Activated naive CD4-positive, alpha-beta T cell treated with anti-CD3 and anti-CD28 coated beads, Interleukin-2, amount 50 U/mL, for 16 hours (primary cell): ENCODE data around the gene BICDL1.
"Not testable (repeated sequence)": the region's sequence is repeated elsewhere in the genome, so short reads cannot be mapped to it uniquely, and the experiment has no call there.

Source experiments
- DNase-seq: peaks from one replicate; pipeline ENCODE4 v3.0.0-alpha.2; 2020

Gene BICDL1

DNA sequence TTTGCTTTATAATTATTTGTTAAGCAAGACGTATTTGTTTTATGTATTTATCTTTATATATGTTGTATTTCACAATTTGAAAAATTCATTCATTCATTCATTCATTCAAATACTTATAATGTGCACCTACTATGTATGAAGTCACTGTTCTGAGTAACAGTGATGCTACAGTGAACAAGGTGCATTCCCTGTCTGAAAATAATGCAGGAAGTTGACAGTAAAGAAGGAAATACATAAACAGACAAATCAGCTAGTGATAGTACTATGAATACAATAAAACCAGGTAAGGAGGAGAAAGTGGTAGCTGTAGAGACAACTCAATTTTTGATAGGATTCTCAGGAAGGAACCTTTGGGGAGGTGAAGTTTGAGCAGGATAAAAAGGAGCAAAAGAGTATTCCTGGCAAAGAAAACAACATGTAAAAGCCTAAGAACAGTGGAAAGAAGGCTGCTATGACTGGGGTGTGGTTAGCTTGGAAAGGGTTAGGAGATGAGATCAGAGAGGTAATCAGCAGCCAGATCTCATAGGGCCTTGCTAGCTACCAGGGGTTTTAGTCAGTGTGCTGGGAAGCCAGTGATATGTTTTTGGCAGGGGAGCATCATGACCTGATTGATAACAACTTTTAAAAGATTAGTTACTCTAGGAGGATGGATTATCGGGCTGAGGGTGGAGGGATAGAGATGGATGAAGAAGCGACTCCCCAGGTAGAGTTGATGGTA, 17.4 kb downstream of the BICDL1 start:
- no peak for DNase-seq

DNA sequence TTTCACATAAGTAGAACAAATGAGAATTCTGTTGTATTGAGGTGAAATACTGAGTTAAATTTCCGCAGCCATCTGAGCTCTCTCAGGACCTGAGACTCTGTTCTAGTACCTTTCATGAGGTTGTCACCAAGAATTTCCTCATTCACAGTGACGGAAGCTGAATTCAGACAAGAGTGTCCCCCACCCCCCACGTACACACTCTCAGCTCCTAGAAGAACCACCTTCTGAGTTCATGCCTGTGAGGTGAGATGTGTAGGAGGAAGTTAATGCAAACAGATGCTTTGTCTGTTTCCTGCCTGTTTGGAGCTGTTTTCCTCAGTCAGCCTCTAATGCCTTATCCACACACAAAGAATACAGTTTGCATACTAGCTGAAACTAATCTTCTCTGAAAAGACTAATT, 18.2 kb downstream of the BICDL1 start:
- DNase-seq, result peak; percentile 74

DNA sequence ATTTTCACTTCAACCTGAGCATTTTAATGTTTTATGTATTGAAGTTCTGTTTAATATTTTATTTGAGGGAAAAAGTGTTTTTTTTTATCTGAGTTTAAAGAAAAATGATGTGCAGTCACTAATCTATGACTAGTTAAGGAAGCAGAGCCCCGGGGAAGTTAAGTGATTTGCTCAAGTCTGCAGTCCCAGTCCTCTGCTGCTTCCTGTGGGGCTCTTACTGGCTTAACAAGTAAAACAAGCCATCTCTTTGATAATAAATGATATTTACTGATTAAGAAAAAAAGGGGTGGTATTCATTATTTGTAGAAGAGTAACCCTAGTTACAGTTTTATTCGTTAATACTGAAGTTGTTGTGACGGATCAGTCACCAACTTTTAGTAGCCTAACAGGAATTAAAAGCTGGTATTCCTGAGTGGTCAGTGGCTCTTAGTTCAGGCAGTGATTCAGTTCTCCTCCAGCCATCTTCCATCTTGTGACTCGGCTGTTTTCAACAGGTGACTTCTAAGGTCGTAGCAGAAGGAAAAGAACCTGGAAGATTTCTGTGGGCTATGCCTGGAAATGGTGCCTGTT, 21.7 kb downstream of the BICDL1 start:
- DNase-seq, result no peak

DNA sequence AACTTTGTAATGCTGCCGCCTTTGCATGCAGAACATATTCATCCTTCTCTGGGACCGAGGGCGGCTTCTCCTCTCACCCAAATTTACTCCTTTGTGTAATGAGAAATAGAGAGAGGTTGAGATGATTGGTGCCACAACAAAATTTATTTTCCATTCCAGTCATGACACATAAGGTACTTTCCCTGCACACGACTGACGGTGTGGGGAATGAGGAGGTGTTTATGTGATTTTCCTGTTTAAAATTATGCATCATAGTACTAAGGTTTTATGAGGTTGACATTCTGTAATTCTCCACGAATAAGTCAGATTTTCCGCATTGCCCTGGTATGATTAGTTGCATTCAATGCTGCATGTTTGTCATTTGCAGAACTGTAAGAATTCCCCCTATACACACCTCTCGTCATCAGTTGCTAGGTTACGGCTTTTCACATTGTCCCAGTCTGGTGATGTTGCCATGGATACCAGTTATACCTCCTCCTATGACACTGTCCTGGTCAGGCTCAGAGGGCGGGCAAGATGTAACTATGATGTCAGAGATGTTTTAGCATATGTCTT, 23.1 kb downstream of the BICDL1 start:
- peak; percentile 76 for DNase-seq

DNA sequence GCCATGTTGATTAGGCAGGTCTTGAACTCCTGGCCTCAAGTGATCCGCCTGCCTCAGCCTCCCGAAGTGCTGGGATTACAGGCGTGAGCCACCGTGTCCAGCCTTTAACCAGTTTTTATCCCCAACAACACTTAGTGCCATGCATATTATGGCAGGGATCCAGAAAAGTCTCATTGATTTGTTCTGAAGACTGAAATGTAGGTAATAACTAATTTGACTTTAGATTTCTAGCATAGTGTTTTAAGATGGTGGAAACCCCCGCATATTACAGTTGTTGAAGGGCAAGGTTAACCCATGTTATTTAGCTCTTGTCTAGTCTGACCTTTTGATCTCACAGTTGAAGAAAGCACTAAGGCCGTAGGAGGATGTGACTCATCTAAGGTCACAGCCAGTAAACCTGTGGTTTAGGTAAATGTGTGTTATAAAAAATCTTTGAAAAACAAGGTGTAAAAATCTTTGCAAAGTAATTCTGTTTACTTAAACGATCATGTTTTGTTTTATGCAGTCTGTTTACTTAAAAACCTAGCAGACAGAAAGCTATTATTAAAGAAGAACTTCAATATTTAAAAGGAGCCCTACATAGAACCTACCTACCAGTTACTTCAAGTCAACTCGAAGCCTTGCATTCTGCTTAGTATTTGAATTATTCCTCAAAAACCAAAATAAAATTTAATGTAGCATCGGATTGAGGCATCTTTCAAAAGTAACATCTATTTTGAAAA, 24.8 kb downstream of the BICDL1 start:
- DNase-seq, result peak; percentile 49

DNA sequence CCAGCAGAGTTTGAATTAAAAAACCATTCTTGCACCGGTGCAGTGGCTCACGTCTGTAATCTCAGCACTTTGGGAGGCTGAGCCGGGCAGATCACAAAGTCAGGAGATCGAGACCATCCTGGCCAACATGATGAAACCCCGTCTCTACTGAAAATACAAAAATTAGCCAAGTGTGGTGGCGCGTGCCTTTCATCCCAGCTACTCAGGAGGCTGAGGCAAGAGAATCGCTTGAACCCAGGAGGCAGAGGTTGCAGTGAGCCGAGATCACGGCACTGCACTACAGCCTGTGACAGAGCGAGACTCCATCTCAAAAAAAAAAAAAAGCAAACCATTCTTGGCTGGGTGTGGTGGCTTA, 25.3 kb downstream of the BICDL1 start:
- DNase-seq, result not testable (repeated sequence)

DNA sequence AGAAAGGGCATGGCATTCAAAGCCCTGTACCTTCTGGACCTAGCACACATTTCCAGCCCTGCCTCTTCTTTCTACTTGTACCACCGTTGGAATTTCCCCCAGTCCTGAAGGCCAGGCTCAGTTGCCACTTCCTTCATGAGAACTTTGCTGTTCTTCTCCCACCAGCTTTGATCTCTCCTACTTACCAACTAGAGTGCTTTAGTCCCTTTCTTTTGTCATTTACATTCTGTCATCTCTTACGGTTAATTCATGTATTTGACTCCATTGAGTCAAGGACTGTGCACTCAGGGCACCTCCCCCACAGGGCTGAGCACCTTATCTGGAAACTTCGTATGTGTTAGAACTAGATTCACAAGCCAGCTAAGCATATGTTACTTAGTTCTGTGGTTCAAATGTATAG, 26.3 kb downstream of the BICDL1 start:
- peak; percentile 72 for DNase-seq

DNA sequence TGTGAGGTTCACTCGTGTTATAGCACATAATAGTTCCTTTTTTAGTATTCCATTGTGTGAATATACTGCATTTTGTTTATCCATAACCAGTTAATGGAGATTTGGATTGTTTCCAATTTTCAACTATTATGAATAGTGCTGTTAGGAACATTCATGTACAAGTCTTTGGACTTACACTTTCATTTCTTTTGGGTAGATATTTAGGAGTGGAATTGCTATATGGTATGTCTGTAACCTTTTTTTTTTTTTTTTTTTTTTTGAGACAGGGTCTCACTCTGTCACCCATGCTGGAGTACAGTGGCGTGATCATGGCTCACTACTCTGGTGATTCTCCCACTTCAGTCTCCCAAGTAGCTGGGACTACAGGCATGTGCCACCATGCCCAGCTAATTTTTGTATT, 27.2 kb downstream of the BICDL1 start:
- not testable (repeated sequence) for DNase-seq

DNA sequence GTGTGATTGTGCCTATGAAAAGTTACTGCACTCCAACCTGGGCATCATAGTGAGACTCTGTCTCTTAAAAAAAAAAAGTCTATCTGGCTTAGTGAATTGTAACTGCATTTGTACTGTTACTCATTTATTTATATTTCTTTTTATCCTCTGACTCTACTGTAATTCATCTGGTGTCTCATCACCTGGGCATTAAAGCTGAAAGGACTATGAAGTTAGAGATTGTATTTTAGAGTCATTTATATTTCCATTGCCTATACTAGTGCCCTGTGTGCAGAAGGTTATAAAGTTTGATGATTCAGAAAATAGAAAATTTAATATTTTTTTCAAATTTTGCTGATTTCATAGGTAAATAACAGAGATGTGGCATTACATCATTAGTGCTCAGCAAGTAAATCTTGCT, 30.2 kb downstream of the BICDL1 start:
- no peak for DNase-seq

DNA sequence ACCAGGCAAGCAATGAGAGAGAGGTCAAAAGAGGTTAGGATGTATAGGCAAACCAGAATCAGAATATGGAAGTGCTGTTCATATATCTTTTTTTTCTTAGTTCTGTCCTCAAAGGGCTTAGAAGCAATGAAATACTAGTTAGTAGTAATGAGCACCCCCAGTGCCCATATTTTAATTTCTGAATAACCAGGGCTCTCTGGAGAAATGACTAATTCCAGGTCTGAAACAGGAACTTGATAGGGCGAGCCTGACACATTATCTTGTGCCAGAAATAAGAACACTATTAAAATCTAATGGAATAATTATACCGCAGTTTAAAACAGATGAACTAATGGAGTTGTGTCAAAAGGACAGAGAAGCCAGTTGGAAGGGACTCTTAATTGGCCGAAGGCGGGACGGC, 30.9 kb downstream of the BICDL1 start:
- no peak for DNase-seq

DNA sequence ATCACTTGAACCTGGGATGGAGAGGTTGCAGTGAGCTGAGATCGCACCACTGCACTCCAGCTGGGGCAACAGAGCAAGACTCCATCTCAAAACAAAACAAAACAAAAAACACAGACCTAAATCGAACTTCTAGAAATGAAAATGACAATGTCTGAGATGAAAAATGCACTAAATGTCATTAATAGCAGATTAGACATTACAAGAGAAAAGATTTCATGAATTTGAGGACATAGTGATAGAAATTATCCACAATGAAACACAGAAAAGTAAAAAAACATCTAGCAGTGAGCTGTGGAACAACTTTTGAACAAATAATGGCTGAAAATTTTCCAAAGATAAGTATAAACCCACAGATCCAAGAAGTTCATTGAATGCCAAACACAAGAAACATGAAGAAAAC, 35.2 kb downstream of the BICDL1 start:
- DNase-seq, result no peak

DNA sequence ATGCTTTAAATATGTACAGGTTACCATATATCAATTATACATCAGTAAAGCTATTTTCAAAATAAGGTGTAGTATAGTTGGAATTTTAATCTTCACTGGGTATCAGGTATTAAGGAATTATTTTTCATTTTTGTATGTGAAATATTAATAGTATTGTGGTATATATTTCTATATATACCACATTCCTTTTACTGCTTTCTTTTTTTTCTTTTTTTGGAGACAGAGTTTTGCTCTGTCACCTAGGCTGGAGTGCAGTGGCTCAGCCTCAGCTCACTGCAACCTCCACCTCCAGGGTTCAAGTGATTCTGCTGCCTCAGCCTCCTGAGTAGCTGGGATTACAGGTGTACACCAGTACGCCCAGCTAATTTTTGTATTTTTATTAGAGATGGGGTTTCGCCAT, 36.6 kb downstream of the BICDL1 start:
- no peak for DNase-seq

DNA sequence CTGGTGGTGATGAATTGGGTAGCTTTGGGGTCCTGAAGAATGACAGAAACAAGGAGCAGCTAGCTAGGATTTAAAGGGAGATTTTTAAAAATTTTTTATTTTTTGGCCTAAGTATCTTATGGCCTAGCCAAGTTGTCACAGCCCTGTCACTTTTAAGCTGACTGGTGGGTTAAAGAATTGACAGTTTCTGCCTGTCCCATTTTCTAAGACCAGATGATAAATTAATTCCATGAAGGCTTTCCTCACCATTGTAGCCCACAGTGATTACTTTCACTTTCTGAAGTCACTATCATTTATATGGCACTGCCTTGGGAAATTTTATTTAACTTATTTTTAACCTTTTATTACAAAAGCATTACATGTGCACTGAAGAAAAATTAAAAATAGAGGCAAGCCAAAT, 43.2 kb downstream of the BICDL1 start:
- DNase-seq, result no peak

DNA sequence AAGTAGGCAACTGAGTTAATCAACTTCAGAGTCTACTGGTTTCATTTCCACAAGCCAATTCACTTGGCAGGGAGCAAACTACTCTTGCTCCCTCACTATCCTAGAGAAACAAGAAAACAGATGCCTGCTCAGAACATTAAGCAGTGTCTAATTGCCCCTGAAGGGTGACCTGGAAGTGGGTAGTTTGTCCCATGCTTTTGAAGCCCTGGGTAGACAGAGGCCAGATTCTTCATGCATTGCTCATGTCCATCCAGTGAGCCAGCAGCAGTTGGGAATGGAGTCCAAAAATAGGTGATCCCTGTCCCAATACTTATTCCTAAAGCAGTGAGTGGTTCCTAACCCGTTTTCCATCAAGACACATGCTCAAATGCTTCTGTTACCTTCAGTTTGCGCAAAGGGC, 48.8 kb downstream of the BICDL1 start:
- DNase-seq, result no peak

DNA sequence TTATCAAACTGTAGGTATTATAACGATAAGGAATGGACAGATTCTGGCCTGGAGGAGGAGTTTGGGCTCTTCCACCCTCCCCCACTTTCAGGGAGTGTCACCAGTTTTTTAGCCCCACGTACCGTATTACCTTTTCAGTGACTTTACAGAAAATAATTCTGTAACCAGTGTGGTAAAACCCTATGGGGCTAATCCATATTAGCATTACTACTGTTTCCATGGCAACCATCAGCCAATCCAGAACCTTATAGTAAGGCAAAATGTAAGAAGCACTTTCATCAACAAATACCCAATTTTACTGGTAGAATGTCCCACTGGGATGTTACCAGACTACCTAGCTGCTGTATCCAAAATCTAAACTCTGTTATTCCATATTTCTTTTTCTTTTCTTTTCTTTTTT, 50.7 kb downstream of the BICDL1 start:
- no peak for DNase-seq

DNA sequence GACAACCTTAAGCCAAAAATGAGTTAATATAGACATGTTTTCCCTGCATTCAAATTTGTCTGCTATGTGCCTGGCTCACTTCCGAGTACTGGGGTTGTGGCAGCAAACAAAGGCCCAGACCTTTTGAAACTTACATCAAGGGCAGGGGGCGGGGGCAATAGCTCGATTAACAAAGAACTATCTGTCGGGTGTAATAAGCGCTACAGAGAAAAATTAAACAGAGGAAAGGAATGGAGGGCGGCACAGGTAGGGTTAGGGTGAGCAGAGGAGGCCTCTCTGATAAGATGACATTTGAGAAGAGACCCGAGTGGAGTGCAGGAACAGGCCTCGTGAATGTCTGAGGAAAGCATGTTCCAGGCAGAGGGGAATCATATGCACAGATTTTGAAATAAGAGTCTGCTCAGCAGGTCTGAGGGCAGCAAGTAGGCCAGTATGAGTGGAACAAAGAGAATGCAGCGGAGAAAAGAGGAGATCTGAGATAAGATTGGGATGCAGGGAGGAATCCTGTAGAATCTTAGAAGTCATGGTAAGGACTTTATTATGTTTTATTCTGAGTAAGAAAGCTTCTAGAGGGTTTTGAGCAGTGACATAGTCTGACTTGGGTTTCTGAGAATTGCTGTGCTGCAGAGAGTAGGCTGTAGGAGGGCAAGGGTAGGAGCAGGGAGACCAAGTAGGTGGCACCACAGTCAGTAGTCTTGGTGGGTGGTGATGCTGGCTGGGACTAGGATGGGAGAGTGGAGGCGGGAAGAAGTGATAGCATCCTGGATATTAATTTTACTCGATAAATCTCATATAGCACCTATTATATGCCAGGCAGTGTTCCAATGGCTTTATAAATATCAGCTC, 52.6 kb downstream of the BICDL1 start:
- peak; percentile 32 for DNase-seq

DNA sequence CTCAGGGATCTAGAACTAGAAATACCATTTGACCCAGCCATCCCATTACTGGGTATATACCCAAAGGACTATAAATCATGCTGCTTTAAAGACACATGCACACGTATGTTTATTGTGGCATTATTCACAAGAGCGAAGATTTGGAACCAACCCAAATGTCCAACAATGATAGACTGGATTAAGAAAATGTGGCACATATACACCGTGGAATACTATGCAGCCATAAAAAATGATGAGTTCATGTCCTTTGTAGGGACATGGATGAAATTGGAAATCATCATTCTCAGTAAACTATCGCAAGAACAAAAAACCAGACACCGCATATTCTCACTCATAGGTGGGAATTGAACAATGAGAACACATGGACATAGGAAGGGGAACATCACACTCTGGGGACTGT, 56.3 kb downstream of the BICDL1 start:
- DNase-seq, result not testable (repeated sequence)

DNA sequence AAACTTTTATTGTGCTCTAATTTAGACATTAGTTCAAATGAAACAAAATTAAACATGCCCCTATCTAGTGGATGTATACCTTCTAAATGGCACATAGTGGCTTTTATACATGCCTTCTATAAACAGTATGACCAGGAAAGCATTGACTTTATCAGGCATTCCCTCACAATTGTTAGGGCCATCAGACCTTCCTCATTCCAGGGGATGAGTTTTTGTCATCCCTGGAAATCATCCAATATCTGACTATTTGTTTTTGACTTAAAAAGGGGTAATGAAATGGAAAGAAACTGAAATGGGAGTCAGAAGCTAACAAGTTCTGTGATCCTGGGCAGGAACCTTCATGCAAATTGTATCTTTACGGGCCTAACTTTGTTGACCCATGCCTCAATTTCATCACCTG, 58.0 kb downstream of the BICDL1 start:
- no peak for DNase-seq

DNA sequence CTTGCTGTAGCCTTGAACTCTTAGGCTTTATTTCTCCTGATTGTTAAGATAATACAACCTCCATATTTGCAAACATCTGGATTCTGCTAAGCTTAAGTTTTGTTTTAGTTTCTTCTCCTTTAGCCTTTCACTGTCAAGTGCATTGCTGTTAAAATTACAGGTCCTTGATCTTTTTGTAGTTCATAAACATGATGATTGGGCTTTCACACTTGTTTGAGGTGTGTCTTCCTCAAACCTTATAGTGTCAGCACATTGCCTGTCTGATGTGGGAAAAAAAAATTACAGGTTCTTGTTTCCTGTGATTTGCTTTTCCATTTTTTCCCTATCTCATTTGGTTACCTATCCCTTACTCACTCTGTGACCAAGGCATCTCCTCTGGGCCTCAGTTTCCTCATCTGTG, 59.2 kb downstream of the BICDL1 start:
- DNase-seq, result no peak

DNA sequence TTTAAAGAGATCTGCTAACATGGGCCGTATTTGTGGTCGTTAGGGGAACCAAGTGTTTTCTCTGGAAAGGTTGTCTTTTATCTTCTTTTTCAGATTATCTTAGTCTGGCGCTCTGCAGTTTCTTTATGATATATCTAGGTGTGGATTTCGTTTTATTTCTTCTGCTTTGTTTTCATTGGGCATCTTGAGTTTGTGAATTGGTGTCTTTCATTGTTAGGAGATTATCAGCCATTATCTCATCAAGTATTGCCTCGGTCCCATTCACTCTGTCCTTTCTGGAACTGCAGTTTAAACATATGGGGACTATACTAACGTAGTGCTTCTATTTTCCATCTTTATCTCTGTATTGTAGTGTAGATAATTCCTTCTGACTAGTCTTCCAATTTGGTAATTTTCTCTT, 60.4 kb downstream of the BICDL1 start:
- DNase-seq, result no peak

DNA sequence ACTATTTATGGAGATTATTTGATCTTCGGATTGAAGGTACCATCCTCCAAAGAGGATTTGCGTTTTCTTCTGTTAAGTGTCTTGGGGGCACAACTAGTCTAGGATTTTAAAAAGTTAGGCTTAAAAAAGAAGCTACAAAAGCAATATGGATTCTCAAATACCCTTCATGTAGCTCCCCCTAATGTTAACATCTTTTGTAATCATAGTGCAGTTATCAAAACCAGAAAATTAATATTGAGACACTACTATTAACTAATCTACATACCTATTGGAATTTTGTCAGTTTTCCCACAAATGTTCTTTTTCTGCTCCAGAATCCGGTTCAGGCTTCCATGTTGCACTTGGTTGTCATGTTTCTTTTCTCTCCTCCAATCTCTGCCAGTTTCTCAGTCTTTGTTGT, 62.5 kb downstream of the BICDL1 start:
- no peak for DNase-seq

DNA sequence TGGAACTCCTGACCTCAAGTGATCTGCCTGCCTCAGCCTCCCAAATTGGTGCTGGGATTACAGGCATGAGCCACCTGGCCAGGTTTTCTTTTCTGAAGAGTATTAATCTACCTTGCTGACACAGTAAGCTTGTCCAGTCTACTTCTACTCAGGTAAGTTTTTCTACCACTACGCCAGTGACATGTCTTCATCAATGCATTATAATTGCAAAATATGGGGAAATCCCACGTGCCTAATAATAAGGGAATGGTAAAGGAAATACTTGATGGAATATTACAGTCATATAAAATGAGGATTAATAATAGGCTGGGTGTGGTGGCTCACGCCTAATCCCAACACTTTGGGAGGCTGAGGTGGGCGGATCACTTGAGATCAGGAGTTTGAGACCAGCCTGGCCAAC, 65.3 kb downstream of the BICDL1 start:
- no peak for DNase-seq
